ENCODE data around the gene MGAM2.

The MGAM2 gene

GRCh38 chr7:142110638-142111037 is 880 bp upstream of the MGAM2 start:
- no peak overlapping the region for H3K4me3 ChIP-seq (ENCODE audit: low read length)
- DNase-seq (ENCODE audit: low read depth, low spot score): no peak

- no peak for DNase-seq (ENCODE audit: low read depth, low spot score)
- no peak overlapping the region for H3K4me3 ChIP-seq (ENCODE audit: low read length)
Observed at GRCh38 chr7:142112086-142112485, 568 bp downstream of the MGAM2 start.

DNA sequence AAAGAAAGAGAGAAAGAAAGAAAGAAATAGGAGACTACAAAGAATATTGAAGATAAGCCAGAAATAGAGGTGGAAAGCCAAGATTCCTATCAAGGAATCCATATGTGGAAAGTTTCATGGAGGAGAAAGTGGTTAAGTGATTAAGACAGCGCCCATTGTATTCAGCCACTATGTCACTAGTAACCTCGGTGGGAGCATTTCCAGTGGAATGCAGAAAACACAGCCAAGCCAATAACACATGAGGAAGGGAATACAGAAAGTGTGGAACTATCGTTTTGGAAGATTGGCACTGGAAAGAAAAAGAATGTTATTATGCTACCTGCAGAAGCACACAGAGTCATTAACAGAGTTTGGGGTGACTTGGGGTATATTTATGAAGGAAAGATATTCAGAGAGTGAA is 2.7 kb downstream of the MGAM2 start:
- no peak overlapping the region for H3K4me3 ChIP-seq (ENCODE audit: low read length)
- DNase-seq (ENCODE audit: low read depth, low spot score): no peak

DNA sequence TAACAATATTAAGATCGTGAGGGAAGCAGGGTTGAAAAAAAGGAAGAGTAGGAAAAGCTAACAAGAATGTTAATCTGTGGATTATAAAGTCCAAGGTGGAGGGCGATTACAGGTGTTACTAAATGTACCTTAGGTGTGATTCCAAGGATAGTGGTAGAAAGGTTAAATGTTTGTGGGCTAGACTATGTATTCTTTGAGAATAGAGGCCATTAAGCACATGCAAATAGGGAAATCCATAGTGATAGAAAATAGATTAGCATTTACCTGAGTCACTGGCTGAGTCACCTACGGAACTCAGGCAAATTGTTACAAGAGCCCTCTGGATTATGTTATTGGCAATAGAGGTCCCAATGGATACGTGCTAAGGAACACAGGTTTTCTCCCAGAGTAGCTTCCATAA is 9.0 kb downstream of the MGAM2 start:
- H3K4me3 ChIP-seq (ENCODE audit: low read length): no peak overlapping the region
- DNase-seq (ENCODE audit: low read depth, low spot score): no peak

DNA sequence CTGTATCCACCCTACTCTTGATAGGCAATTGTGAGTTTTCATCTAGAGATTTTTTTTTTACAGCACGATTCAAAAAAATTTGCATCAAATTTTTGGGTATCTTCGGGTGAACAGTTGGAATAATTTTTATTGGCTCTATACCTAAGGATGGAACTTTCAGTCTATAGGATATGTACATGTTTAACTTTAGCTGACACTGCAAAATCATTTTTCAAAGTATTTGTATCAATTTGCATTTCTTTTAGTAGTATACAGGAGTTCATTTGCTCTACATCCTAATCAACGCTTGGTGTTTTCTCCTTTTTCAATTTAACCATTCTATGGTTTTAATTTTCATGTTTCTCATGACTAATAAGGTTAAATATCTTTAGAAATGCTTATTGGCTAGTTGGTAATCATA is 11.7 kb downstream of the MGAM2 start:
- H3K4me3 ChIP-seq (ENCODE audit: low read length): no peak overlapping the region
- DNase-seq (ENCODE audit: low read depth, low spot score): no peak

DNA sequence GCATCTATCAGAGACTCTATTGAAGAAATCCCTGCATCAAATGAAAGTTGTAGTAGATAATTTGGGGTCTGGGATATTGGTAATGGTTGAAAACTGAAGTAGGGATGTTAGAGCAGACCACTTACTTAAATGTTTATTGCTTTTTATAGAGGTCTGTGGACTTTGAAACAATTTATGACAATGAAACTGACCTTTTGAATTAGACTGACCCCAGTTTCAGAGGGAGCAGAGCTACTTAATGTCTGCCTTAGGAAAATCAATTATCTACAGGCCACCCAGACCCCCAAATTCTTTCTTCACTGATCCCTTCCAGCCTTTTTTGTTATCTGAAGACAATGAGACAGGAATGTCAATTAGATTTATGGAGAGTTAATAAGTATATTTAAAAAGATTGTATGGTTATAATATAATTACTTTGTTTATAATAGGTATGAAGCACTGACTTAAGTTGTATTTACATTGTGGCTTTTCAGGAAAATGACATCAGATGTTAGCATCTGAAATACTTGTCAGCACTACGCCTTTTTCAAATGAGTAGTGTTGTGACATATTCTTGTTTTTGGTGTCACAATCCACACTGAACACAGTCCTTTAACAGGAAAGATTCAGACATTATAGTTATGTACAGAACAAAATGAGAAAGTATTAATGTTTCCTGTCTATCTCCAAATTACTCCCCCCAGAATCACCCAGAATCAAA is 13.9 kb downstream of the MGAM2 start:
- no peak for DNase-seq (ENCODE audit: low read depth, low spot score)
- H3K4me3 ChIP-seq (ENCODE audit: low read length): no peak overlapping the region

DNA sequence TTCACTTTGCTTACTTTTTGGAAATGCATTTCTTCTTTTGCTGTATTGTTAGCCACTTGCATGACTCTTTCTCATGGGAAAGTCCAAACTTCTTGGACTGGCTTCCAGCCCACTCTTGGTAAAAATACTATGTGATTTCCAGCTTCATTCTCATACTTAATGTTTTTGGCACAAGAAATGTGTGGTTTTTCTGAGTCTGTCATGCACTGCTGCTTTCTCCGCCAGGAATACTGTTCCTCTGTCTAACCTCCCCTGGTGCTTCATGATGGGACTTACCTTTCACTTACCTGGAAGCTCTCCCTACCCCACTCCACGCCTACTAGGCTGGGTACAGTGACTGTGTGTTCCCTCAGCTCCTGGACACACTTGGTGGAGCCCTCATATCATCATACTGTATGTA is 18.7 kb downstream of the MGAM2 start:
- H3K4me3 ChIP-seq (ENCODE audit: low read length): no peak overlapping the region
- no peak for DNase-seq (ENCODE audit: low read depth, low spot score)

- no peak overlapping the region for H3K4me3 ChIP-seq (ENCODE audit: low read length)
- DNase-seq (ENCODE audit: low read depth, low spot score): no peak
Observed at GRCh38 chr7:142131439-142132185, 20.1 kb downstream of the MGAM2 start.

DNA sequence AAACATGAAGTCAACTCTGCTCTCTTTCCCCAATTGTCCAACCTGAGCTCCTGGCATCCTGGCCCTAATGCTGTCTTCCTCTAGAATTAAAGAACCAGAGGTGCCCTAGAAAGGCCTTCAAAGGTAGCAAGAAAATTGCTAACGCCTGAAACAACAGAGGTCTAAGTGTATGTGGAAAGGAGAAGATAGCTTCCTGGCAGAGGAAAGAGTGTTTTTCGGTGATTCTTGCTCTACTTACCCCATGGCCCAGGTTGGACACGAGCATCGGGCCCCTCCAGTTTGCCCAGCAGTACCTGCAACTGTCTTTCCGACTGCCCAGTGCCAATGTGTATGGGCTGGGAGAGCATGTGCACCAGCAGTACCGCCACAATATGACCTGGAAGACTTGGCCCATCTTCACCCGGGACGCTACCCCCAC is 22.2 kb downstream of the MGAM2 start:
- DNase-seq (ENCODE audit: low read depth, low spot score): no peak
- no peak overlapping the region for H3K4me3 ChIP-seq (ENCODE audit: low read length)

DNA sequence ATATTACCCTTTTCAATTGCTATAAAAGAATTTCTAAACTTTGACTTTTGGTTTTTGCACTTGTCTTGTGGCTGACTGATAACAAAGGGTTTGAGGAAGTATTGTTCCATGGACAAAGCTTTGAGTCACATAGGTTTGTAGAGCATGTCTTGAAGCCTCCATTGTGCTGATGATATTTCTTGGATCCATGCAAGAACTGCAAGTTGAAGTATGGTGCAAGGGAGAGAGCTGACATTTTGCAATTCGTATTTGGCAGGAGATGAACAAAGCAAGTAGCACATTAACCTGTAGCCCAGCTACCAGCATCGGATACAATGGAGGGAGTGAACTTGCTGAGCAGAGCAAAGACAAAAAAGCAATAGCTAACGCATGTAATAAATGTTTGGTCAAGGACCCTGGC is 23.4 kb downstream of the MGAM2 start:
- no peak for DNase-seq (ENCODE audit: low read depth, low spot score)
- no peak overlapping the region for H3K4me3 ChIP-seq (ENCODE audit: low read length)

DNA sequence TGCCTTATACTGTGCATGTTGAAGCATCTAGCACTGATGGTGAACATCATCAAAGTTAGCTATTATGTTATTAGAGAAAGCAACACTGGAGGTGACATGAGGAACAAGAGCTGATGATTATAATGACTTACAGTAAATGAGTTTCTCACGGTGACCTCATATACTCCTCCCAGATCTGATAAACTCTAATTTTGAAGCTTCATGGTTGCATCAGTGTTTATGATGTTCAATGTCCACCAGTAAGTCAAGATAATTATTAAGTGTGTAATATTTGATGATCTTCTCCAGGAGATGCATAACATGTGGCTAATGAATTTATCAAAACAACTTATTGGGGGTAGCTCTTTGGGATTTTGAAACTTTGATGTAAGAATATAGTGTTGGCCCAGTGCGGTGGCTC is 27.5 kb downstream of the MGAM2 start:
- no peak for DNase-seq (ENCODE audit: low read depth, low spot score)
- H3K4me3 ChIP-seq (ENCODE audit: low read length): no peak overlapping the region

- no peak for DNase-seq (ENCODE audit: low read depth, low spot score)
Observed at GRCh38 chr7:142139597-142140400, 28.3 kb downstream of the MGAM2 start.

DNA sequence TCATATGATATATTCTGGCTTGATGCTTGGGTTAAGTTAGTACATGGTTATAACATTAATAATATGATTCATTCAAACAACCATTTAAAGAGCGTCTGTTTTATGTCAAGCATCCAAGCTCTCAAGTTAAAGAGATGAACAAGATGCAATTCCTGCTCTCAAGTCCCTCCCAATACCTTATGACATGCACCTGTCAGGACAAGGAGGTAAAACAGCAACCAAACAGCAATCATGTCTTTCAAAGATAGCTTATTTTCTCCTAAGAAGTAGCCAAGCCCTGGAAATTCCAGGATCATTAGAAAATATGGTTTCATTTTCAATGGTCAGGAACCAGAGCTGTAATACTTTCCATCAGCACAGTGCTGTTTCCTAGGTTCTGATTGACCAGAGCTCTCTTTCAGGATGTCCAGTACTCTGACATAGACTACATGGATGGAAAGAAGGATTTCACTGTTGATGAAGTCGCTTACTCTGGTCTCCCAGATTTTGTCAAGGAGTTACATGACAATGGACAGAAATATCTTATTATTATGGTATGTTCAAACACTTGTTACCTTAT is 29.0 kb downstream of the MGAM2 start:
- DNase-seq (ENCODE audit: low read depth, low spot score): no peak

More at GRCh38 chr7:142139597-142140400, 28.3 kb downstream of the MGAM2 start:
- H3K4me3 ChIP-seq (ENCODE audit: low read length): no peak overlapping the region

DNA sequence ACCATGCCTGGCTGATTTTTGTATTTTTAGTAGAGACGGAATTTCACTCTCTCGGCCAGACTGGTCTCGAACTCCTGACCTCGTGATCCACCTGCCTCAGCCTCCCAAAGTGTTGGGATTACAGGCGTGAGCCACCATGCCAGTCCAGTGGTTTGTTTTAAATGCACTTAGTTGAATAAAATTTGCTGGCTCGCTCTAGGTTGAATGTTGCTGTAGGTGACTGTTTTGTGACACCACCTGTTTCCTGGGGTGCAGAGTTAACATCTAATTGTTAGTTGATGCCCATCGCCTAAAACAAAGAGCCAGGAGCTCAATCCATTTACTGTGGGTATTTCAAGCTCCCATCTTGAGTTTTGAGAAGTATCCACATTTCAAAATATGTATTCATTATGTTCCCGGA is 31.2 kb downstream of the MGAM2 start:
- H3K4me3 ChIP-seq (ENCODE audit: low read length): no peak overlapping the region
- no peak for DNase-seq (ENCODE audit: low read depth, low spot score)

More for the DNA sequence above, 29.0 kb downstream of the MGAM2 start:
- H3K4me3 ChIP-seq (ENCODE audit: low read length): no peak overlapping the region

- no peak for DNase-seq (ENCODE audit: low read depth, low spot score)
Observed at GRCh38 chr7:142146124-142146523, 34.6 kb downstream of the MGAM2 start.

GRCh38 chr7:142150356-142150755 is 38.8 kb downstream of the MGAM2 start:
- no peak for DNase-seq (ENCODE audit: low read depth, low spot score)
- H3K4me3 ChIP-seq (ENCODE audit: low read length): no peak overlapping the region

More at GRCh38 chr7:142146124-142146523, 34.6 kb downstream of the MGAM2 start:
- H3K4me3 ChIP-seq (ENCODE audit: low read length): no peak overlapping the region

- no peak overlapping the region for H3K4me3 ChIP-seq (ENCODE audit: low read length)
- no peak for DNase-seq (ENCODE audit: low read depth, low spot score)
Observed at GRCh38 chr7:142150869-142151268, 39.4 kb downstream of the MGAM2 start.

DNA sequence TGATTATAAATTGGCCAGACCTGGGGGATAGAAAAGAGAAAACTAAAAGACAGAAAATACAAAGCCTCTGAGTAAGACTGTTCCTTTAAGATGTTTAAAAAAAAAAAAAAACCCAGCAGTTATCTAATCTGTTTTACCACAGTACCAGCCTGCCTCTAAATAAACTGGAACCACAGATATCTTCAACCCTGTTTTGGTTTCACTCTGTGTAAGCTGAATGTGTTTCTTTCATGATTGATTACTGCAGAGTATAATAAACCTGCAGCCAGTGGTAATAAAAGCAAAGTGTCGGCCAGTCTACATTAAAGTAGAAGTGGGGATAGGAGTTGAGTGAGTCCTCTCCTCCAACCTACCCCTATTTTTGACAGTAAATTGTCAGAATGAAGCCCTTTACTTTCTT is 40.6 kb downstream of the MGAM2 start:
- no peak overlapping the region for H3K4me3 ChIP-seq (ENCODE audit: low read length)
- peak; percentile 6 for DNase-seq (ENCODE audit: low read depth, low spot score)

DNA sequence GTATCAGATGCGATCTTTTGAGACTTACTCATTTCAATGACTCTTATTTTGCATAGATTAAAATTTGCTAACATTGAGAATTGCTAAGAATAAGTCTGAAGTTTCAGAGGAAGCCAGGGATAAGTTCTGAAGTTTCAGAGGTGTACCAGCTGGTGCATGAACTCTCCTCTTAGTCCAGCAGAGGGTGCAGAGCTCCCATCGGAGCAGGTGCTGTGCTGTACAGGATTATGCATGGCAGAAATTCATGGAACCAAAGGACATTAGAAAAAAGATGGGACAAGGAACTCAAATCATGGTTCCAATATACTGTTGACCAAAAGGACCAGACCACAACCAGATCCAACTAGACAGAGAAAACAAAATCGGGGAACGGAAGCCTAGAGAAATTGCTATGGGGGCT is 41.9 kb downstream of the MGAM2 start:
- DNase-seq (ENCODE audit: low read depth, low spot score): peak; percentile 14
- no peak overlapping the region for H3K4me3 ChIP-seq (ENCODE audit: low read length)
